CD4-positive, alpha-beta T cell (primary cell): ENCODE data around the gene LZTS3. TPM values are rescaled to one million over a fixed set of nuclear protein-coding genes. Genes with fewer than 3 reads are reported as not detected.

Source experiments
- ATAC-seq: fragments of 200-7000 bp; cut with Tn5 transposase; one replicate; pipeline ENCODE4 v1.10.0; 2022; ENCODE audit warnings: mild to moderate bottlenecking; ENCODE audit not compliant: poor library complexity
- CTCF ChIA-PET: fragments of 350-600 bp; sonication (Branson Sonifier 250); formaldehyde crosslinking; loops from one replicate; lab custom pipeline; 2021; ENCODE audit warnings: antibody characterized with exemption, inconsistent platforms; lab: Charles Lee
- POLR2A ChIA-PET: fragments of 350-600 bp; sonication (Branson Sonifier 250); formaldehyde crosslinking; loops from one replicate; lab custom pipeline; 2021; ENCODE audit warnings: antibody characterized with exemption, inconsistent platforms; lab: Charles Lee
- DNase-seq, 14 experiments: peaks; one replicate each; pipeline ENCODE4 v3.0.0-alpha.2; 2013 to 2020; ENCODE audit warnings: mixed read lengths in 2 of 14
- H3K27ac ChIP-seq, 2 donors: one replicate each; pipeline versions ENCODE4 v1.5.1 to v1.7.0; 2013; ENCODE audit warnings: low read length in 2 of 2, low read depth in 1 of 2, mild to moderate bottlenecking in 1 of 2
- H3K27me3 ChIP-seq, 2 experiments: 1 replicate in 1 of 2; 2 replicates in 1 of 2; pipeline versions ENCODE4 v1.6.1 to v1.7.0; 2013; ENCODE audit warnings: low read length in 2 of 2, control low read depth in 1 of 2, mild to moderate bottlenecking in 1 of 2, moderate library complexity in 1 of 2; ENCODE audit not compliant: insufficient read depth in 2 of 2, control insufficient read depth in 1 of 2
- H3K36me3 ChIP-seq: one replicate; pipeline ENCODE4 v1.6.1; 2013; ENCODE audit warnings: low read length, control low read depth; ENCODE audit not compliant: insufficient read depth
- H3K4me1 ChIP-seq: one replicate; pipeline ENCODE4 v1.6.1; 2013; ENCODE audit warnings: low read length, control low read depth; ENCODE audit not compliant: insufficient read depth
- H3K4me3 ChIP-seq: one replicate; pipeline ENCODE4 v1.5.1; 2013; ENCODE audit warnings: mild to moderate bottlenecking, low read length, moderate library complexity
- H3K9me3 ChIP-seq, 2 experiments: 1 replicate in 1 of 2; 2 replicates in 1 of 2; pipeline versions ENCODE4 v1.6.1 to v1.7.0; 2013; ENCODE audit warnings: low read length in 2 of 2, mild to moderate bottlenecking in 2 of 2, control low read depth in 1 of 2, moderate library complexity in 1 of 2; ENCODE audit not compliant: control insufficient read depth in 1 of 2, insufficient read depth in 1 of 2
- H3K27ac Mint-ChIP-seq: one replicate; pipeline ENCODE4 v1.8.0; 2020; ENCODE audit warnings: mixed read lengths
- H3K27me3 Mint-ChIP-seq: one replicate; pipeline ENCODE4 v1.8.0; 2021; ENCODE audit warnings: mixed read lengths
- H3K36me3 Mint-ChIP-seq: one replicate; pipeline ENCODE4 v1.8.0; 2021; ENCODE audit warnings: low read depth, mixed read lengths
- H3K4me1 Mint-ChIP-seq: one replicate; pipeline ENCODE4 v1.8.0; 2021; ENCODE audit warnings: low read depth, mixed read lengths
- H3K4me3 Mint-ChIP-seq: one replicate; pipeline ENCODE4 v1.8.0; 2020; ENCODE audit warnings: mild to moderate bottlenecking, mixed read lengths
- H3K9me3 Mint-ChIP-seq: one replicate; pipeline ENCODE4 v1.8.0; 2020; ENCODE audit warnings: mixed read lengths
- CTCF ChIP-seq: fragments of 200-600 bp; IDR thresholded peaks from one replicate; pipeline ENCODE4 v1.8.0; 2022; ENCODE audit warnings: antibody characterized with exemption, mild to moderate bottlenecking
- intact Hi-C, 2 experiments: fragments of 100-400 bp; cut with DNase I in 1 of 2; cut with micrococcal nuclease in 1 of 2; formaldehyde crosslinking; loops; one replicate each; pipeline versions ENCODE4 v1.15.1 to v1.9.0; 2023 to 2025; cut with DNase I, micrococcal nuclease
- total RNA-seq, 174 experiments: library from RNA in 2 of 174; stranded (reverse) in 2 of 174; gene quantifications; one replicate each; pipeline ENCODE4 v1.2.3 and lab custom pipeline; 2021 to 2026

Gene LZTS3
- total RNA-seq, 2 experiments from 2014 or later = 22.2 to 22.4 TPM

- Mint-ChIP-seq H3K4me3 (no peak overlapping the region), H3K36me3 (peaks cover 15% of the 10 kb centered on the region), H3K27me3 (no peaks in the 10 kb centered on the region), H3K4me1 (peaks cover 32% of the 10 kb centered on the region), H3K9me3 (no peaks in the 10 kb centered on the region), H3K27ac (no peak overlapping the region)
- CTCF ChIA-PET = interaction anchor here (0.6 to 0.7 kb wide), 2 partner anchors 83 to 1678 kb away, joined by 3 read pairs; no protein-coding TSS in a partner anchor
- Histone ChIP-seq H3K27me3 (no peaks in the 10 kb centered on the region), H3K4me1 (no peaks in the 10 kb centered on the region), H3K9me3 (no peaks in the 10 kb centered on the region), H3K4me3 (no peak overlapping the region), H3K36me3 (peaks cover 8% of the 10 kb centered on the region), H3K27ac (no peak overlapping the region)
- no peak for TF ChIP-seq CTCF
- no peak for DNase-seq
- ATAC-seq = no peak
- intact Hi-C loops = no loop called here
- POLR2A ChIA-PET = no interaction called here
Measured at GRCh38 chr20:3137492-3137891, 35.9 kb downstream of the LZTS3 start.

GRCh38 chr20:3135507-3136070 lies 37.8 kb downstream of the LZTS3 start:
- intact Hi-C loops = no loop called here
- no peaks in the 10 kb centered on the region for H3K9me3 Mint-ChIP-seq
- Histone ChIP-seq H3K27me3 (no peaks in the 10 kb centered on the region), H3K27ac (no peak overlapping the region), H3K4me3 (no peak overlapping the region), H3K36me3 (peaks cover 8% of the 10 kb centered on the region), H3K9me3 (no peaks in the 10 kb centered on the region), H3K4me1 (no peaks in the 10 kb centered on the region)
- H3K27ac Mint-ChIP-seq = peak overlapping the region; percentile 7
- ChIA-PET POLR2A (no interaction called here), CTCF (interaction anchor here (0.6 kb wide), 1 partner anchor 20 kb away, joined by 3 read pairs; no protein-coding TSS in a partner anchor)
- TF ChIP-seq CTCF = no peak
- ATAC-seq (no peak), DNase-seq (no peak)
- H3K4me1 Mint-ChIP-seq = peaks cover 31% of the 10 kb centered on the region
- H3K4me3 Mint-ChIP-seq = no peak overlapping the region
- no peaks in the 10 kb centered on the region for H3K27me3 Mint-ChIP-seq
- H3K36me3 Mint-ChIP-seq = peaks cover 14% of the 10 kb centered on the region

GRCh38 chr20:3134151-3134550 lies 39.2 kb downstream of the LZTS3 start:
- no peak overlapping the region for H3K27ac Mint-ChIP-seq
- peaks cover 10% of the 10 kb centered on the region for H3K36me3 Mint-ChIP-seq
- Histone ChIP-seq H3K36me3 (peaks cover 8% of the 10 kb centered on the region), H3K27ac (no peak overlapping the region), H3K4me3 (no peak overlapping the region), H3K27me3 (no peaks in the 10 kb centered on the region), H3K4me1 (no peaks in the 10 kb centered on the region), H3K9me3 (no peaks in the 10 kb centered on the region)
- no peak overlapping the region for H3K4me3 Mint-ChIP-seq
- ATAC-seq (no peak), DNase-seq (no peak)
- no peaks in the 10 kb centered on the region for H3K9me3 Mint-ChIP-seq
- ChIA-PET POLR2A (no interaction called here), CTCF (no interaction called here)
- TF ChIP-seq CTCF = no peak
- H3K27me3 Mint-ChIP-seq = no peaks in the 10 kb centered on the region
- intact Hi-C loops = no loop called here
- peaks cover 27% of the 10 kb centered on the region for H3K4me1 Mint-ChIP-seq
